ENCODE measurements around the gene ABLIM3.
A peak's percentile ranks its signal among the peaks of the same experiment; 100 is the strongest.

ABLIM3 gene

GRCh38 chr5:149282027-149282965 lies 141.0 kb downstream of the ABLIM3 start:
- Histone ChIP-seq H3K4me1 (ENCODE audit: control insufficient read depth, insufficient read depth, low read length) (no peaks in the 10 kb centered on the region), H3K27me3 (ENCODE audit: control insufficient read depth in 1 of 2, insufficient read depth in 2 of 2, low read length in 2 of 2) (no peaks in the 10 kb centered on the region), H3K27ac (ENCODE audit: low read length) (no peak overlapping the region), H3K9ac (ENCODE audit: low read length in 2 of 2) (no peak overlapping the region), H3K9me3 (ENCODE audit: control insufficient read depth in 2 of 2, low read length in 2 of 2) (no peaks in the 10 kb centered on the region), H3K4me3 (ENCODE audit: low read length in 2 of 2) (no peak overlapping the region), H3K36me3 (ENCODE audit: control insufficient read depth in 2 of 2, insufficient read depth in 2 of 2, low read length in 2 of 2) (no peaks in the 10 kb centered on the region)

- H3K4me3 ChIP-seq (ENCODE audit: low read length in 2 of 2): no peak overlapping the region
- no peak overlapping the region for H3K9ac ChIP-seq (ENCODE audit: low read length in 2 of 2)
- no peaks in the 10 kb centered on the region for H3K4me1 ChIP-seq (ENCODE audit: control insufficient read depth, insufficient read depth, low read length)
- no peaks in the 10 kb centered on the region for H3K9me3 ChIP-seq (ENCODE audit: control insufficient read depth in 2 of 2, low read length in 2 of 2)
- H3K36me3 ChIP-seq (ENCODE audit: control insufficient read depth in 2 of 2, insufficient read depth in 2 of 2, low read length in 2 of 2): no peaks in the 10 kb centered on the region
- H3K27me3 ChIP-seq (ENCODE audit: control insufficient read depth in 1 of 2, insufficient read depth in 2 of 2, low read length in 2 of 2): no peaks in the 10 kb centered on the region
- no peak overlapping the region for H3K27ac ChIP-seq (ENCODE audit: low read length)
These were observed 141.7 kb downstream of the ABLIM3 start for GRCh38 chr5:149282966-149283332.

GRCh38 chr5:149283626-149284480 lies 142.6 kb downstream of the ABLIM3 start:
- Histone ChIP-seq H3K9me3 (ENCODE audit: control insufficient read depth in 2 of 2, low read length in 2 of 2) (no peaks in the 10 kb centered on the region), H3K4me3 (ENCODE audit: low read length in 2 of 2) (no peak overlapping the region), H3K36me3 (ENCODE audit: control insufficient read depth in 2 of 2, insufficient read depth in 2 of 2, low read length in 2 of 2) (no peaks in the 10 kb centered on the region), H3K4me1 (ENCODE audit: control insufficient read depth, insufficient read depth, low read length) (peaks cover 4% of the 10 kb centered on the region), H3K27me3 (ENCODE audit: control insufficient read depth in 1 of 2, insufficient read depth in 2 of 2, low read length in 2 of 2) (no peaks in the 10 kb centered on the region), H3K9ac (ENCODE audit: low read length in 2 of 2) (no peak overlapping the region), H3K27ac (ENCODE audit: low read length) (no peak overlapping the region)

GRCh38 chr5:149284501-149284900 lies 143.2 kb downstream of the ABLIM3 start:
- H3K27ac ChIP-seq (ENCODE audit: low read length): no peak overlapping the region
- no peak overlapping the region for H3K4me3 ChIP-seq (ENCODE audit: low read length in 2 of 2)
- no peaks in the 10 kb centered on the region for H3K27me3 ChIP-seq (ENCODE audit: control insufficient read depth in 1 of 2, insufficient read depth in 2 of 2, low read length in 2 of 2)
- H3K9me3 ChIP-seq (ENCODE audit: control insufficient read depth in 2 of 2, low read length in 2 of 2): no peaks in the 10 kb centered on the region
- no peaks in the 10 kb centered on the region for H3K36me3 ChIP-seq (ENCODE audit: control insufficient read depth in 2 of 2, insufficient read depth in 2 of 2, low read length in 2 of 2)
- H3K9ac ChIP-seq (ENCODE audit: low read length in 2 of 2): no peak overlapping the region
- peaks cover 9% of the 10 kb centered on the region for H3K4me1 ChIP-seq (ENCODE audit: control insufficient read depth, insufficient read depth, low read length)

GRCh38 chr5:149285153-149285552 lies 143.9 kb downstream of the ABLIM3 start:
- peaks cover 11% of the 10 kb centered on the region for H3K4me1 ChIP-seq (ENCODE audit: control insufficient read depth, insufficient read depth, low read length)
- H3K9ac ChIP-seq (ENCODE audit: low read length in 2 of 2): no peak overlapping the region
- H3K36me3 ChIP-seq (ENCODE audit: control insufficient read depth in 2 of 2, insufficient read depth in 2 of 2, low read length in 2 of 2): no peaks in the 10 kb centered on the region
- no peaks in the 10 kb centered on the region for H3K27me3 ChIP-seq (ENCODE audit: control insufficient read depth in 1 of 2, insufficient read depth in 2 of 2, low read length in 2 of 2)
- H3K9me3 ChIP-seq (ENCODE audit: control insufficient read depth in 2 of 2, low read length in 2 of 2): no peaks in the 10 kb centered on the region
- H3K4me3 ChIP-seq (ENCODE audit: low read length in 2 of 2): no peak overlapping the region
- no peak overlapping the region for H3K27ac ChIP-seq (ENCODE audit: low read length)

- no peaks in the 10 kb centered on the region for H3K27me3 ChIP-seq (ENCODE audit: control insufficient read depth in 1 of 2, insufficient read depth in 2 of 2, low read length in 2 of 2)
- H3K36me3 ChIP-seq (ENCODE audit: control insufficient read depth in 2 of 2, insufficient read depth in 2 of 2, low read length in 2 of 2): no peaks in the 10 kb centered on the region
- peak overlapping the region; percentile 31 for H3K27ac ChIP-seq (ENCODE audit: low read length)
- no peak overlapping the region for H3K9ac ChIP-seq (ENCODE audit: low read length in 2 of 2)
- H3K4me1 ChIP-seq (ENCODE audit: control insufficient read depth, insufficient read depth, low read length): peaks cover 11% of the 10 kb centered on the region
- peak overlapping the region in 1 of 2 donors; percentile 1 for H3K4me3 ChIP-seq (ENCODE audit: low read length in 2 of 2)
- no peaks in the 10 kb centered on the region for H3K9me3 ChIP-seq (ENCODE audit: control insufficient read depth in 2 of 2, low read length in 2 of 2)
These were observed 147.1 kb downstream of the ABLIM3 start for GRCh38 chr5:149288436-149288835.

- Histone ChIP-seq H3K4me1 (ENCODE audit: control insufficient read depth, insufficient read depth, low read length) (peaks cover 11% of the 10 kb centered on the region), H3K27ac (ENCODE audit: low read length) (no peak overlapping the region), H3K4me3 (ENCODE audit: low read length in 2 of 2) (no peak overlapping the region), H3K27me3 (ENCODE audit: control insufficient read depth in 1 of 2, insufficient read depth in 2 of 2, low read length in 2 of 2) (no peaks in the 10 kb centered on the region), H3K9me3 (ENCODE audit: control insufficient read depth in 2 of 2, low read length in 2 of 2) (no peaks in the 10 kb centered on the region), H3K9ac (ENCODE audit: low read length in 2 of 2) (peak overlapping the region in 1 of 2 donors; percentile 21), H3K36me3 (ENCODE audit: control insufficient read depth in 2 of 2, insufficient read depth in 2 of 2, low read length in 2 of 2) (no peaks in the 10 kb centered on the region)
These were observed 148.0 kb downstream of the ABLIM3 start for GRCh38 chr5:149289301-149289700.

- H3K9ac ChIP-seq (ENCODE audit: low read length in 2 of 2): no peak overlapping the region
- H3K4me3 ChIP-seq (ENCODE audit: low read length in 2 of 2): no peak overlapping the region
- H3K9me3 ChIP-seq (ENCODE audit: control insufficient read depth in 2 of 2, low read length in 2 of 2): no peaks in the 10 kb centered on the region
- no peaks in the 10 kb centered on the region for H3K36me3 ChIP-seq (ENCODE audit: control insufficient read depth in 2 of 2, insufficient read depth in 2 of 2, low read length in 2 of 2)
- no peak overlapping the region for H3K27ac ChIP-seq (ENCODE audit: low read length)
- H3K4me1 ChIP-seq (ENCODE audit: control insufficient read depth, insufficient read depth, low read length): peaks cover 9% of the 10 kb centered on the region
- H3K27me3 ChIP-seq (ENCODE audit: control insufficient read depth in 1 of 2, insufficient read depth in 2 of 2, low read length in 2 of 2): no peaks in the 10 kb centered on the region
These were observed 153.9 kb downstream of the ABLIM3 start for GRCh38 chr5:149294872-149295829.

GRCh38 chr5:149297340-149298025 lies 156.2 kb downstream of the ABLIM3 start:
- no peak overlapping the region for H3K9ac ChIP-seq (ENCODE audit: low read length in 2 of 2)
- H3K27me3 ChIP-seq (ENCODE audit: control insufficient read depth in 1 of 2, insufficient read depth in 2 of 2, low read length in 2 of 2): no peaks in the 10 kb centered on the region
- H3K4me1 ChIP-seq (ENCODE audit: control insufficient read depth, insufficient read depth, low read length): peaks cover 9% of the 10 kb centered on the region
- H3K27ac ChIP-seq (ENCODE audit: low read length): no peak overlapping the region
- H3K4me3 ChIP-seq (ENCODE audit: low read length in 2 of 2): no peak overlapping the region
- H3K36me3 ChIP-seq (ENCODE audit: control insufficient read depth in 2 of 2, insufficient read depth in 2 of 2, low read length in 2 of 2): no peaks in the 10 kb centered on the region
- no peaks in the 10 kb centered on the region for H3K9me3 ChIP-seq (ENCODE audit: control insufficient read depth in 2 of 2, low read length in 2 of 2)

GRCh38 chr5:149298163-149298562 lies 156.9 kb downstream of the ABLIM3 start:
- Histone ChIP-seq H3K9me3 (ENCODE audit: control insufficient read depth in 2 of 2, low read length in 2 of 2) (no peaks in the 10 kb centered on the region), H3K27me3 (ENCODE audit: control insufficient read depth in 1 of 2, insufficient read depth in 2 of 2, low read length in 2 of 2) (no peaks in the 10 kb centered on the region), H3K36me3 (ENCODE audit: control insufficient read depth in 2 of 2, insufficient read depth in 2 of 2, low read length in 2 of 2) (no peaks in the 10 kb centered on the region), H3K9ac (ENCODE audit: low read length in 2 of 2) (no peak overlapping the region), H3K4me1 (ENCODE audit: control insufficient read depth, insufficient read depth, low read length) (peaks cover 9% of the 10 kb centered on the region), H3K27ac (ENCODE audit: low read length) (no peak overlapping the region), H3K4me3 (ENCODE audit: low read length in 2 of 2) (no peak overlapping the region)

Data from stomach smooth muscle (tissue), 2 donors.